SK-N-SH (cell line): ENCODE measurements around the gene GRIK5. TPM values are rescaled to one million over a fixed set of nuclear protein-coding genes. Genes with fewer than 3 reads are reported as not detected.

Experiments
- CTCF ChIA-PET: fragments of 300-600, 350-600 bp; formaldehyde crosslinking; extraction: SDS; loops from one replicate; lab custom pipeline; 2021; lab: Yijun Ruan, JAX
- POLR2A ChIA-PET: fragments of 350-600 bp; sonication (Branson Sonifier 250); formaldehyde crosslinking; extraction: SDS; loops from one replicate; lab custom pipeline; 2020; ENCODE audit warnings: antibody characterized with exemption, inconsistent platforms; lab: Yijun Ruan, JAX
- DNase-seq: peaks from one replicate; pipeline ENCODE4 v3.0.0; 2012
- H2AFZ ChIP-seq: fragments of 200-600 bp; sonication (generic); 2 replicates; pipeline ENCODE4 v1.8.1; 2016; ENCODE audit warnings: antibody characterized with exemption, mild to moderate bottlenecking, low read depth
- H3F3A ChIP-seq: fragments of 200-600 bp; sonication (generic); replicated peaks from 2 replicates; pipeline ENCODE3; 2016; ENCODE audit warnings: antibody characterized with exemption, mild to moderate bottlenecking; ENCODE audit not compliant: insufficient read depth
- H3K27ac ChIP-seq, 2 experiments: fragments of 200-500 bp in 1 of 2; fragments of 200-600 bp in 1 of 2; sonication (Bioruptor generic) in 1 of 2; sonication (generic), shearing (Covaris generic) in 1 of 2; 2 replicates each; pipeline versions ENCODE4 v1.5.1 to v1.6.1; 2014 to 2016; ENCODE audit warnings: low read depth in 2 of 2, inconsistent platforms in 1 of 2, low read length in 1 of 2, mild to moderate bottlenecking in 1 of 2, mixed read lengths in 1 of 2
- H3K27me3 ChIP-seq: fragments of 200-600 bp; sonication (generic), shearing (Covaris generic); 2 replicates; pipeline ENCODE4 v1.6.1; 2016; ENCODE audit warnings: mixed run types; ENCODE audit not compliant: insufficient read depth
- H3K36me3 ChIP-seq, 2 experiments: fragments of 200-500 bp in 1 of 2; fragments of 200-600 bp in 1 of 2; sonication (Bioruptor generic) in 1 of 2; sonication (generic) in 1 of 2; replicated peaks in 1 of 2; 2 replicates each; pipeline versions ENCODE3 to v1.5.1; 2014 to 2016; ENCODE audit warnings: low read length in 1 of 2, mild to moderate bottlenecking in 1 of 2; ENCODE audit not compliant: insufficient read depth in 2 of 2, control insufficient read depth in 1 of 2
- H3K4me1 ChIP-seq, 2 experiments: fragments of 200-500 bp in 1 of 2; fragments of 200-600 bp in 1 of 2; sonication (Bioruptor generic) in 1 of 2; sonication (generic), shearing (Covaris generic) in 1 of 2; 2 replicates each; pipeline versions ENCODE4 v1.5.1 to v1.6.1; 2014 to 2016; ENCODE audit warnings: low read depth in 1 of 2, low read length in 1 of 2, mixed run types in 1 of 2; ENCODE audit not compliant: insufficient read depth in 2 of 2, control insufficient read depth in 1 of 2
- H3K4me2 ChIP-seq: fragments of 200-600 bp; sonication (generic), shearing (Covaris generic); 2 replicates; pipeline ENCODE4 v1.6.1; 2017; ENCODE audit warnings: mixed run types
- H3K4me3 ChIP-seq, 2 experiments: fragments of 200-500 bp in 1 of 2; fragments of 200-600 bp in 1 of 2; sonication (Bioruptor generic) in 1 of 2; sonication (generic), shearing (Covaris generic) in 1 of 2; 2 replicates each; pipeline versions ENCODE4 v1.5.1 to v1.8.1; 2014 to 2016; ENCODE audit warnings: low read depth in 2 of 2, inconsistent platforms in 1 of 2, low read length in 1 of 2, mild to moderate bottlenecking in 1 of 2, mixed read lengths in 1 of 2, moderate library complexity in 1 of 2
- H3K79me2 ChIP-seq: fragments of 200-600 bp; sonication (generic); 2 replicates; pipeline ENCODE4 v1.8.1; 2017; ENCODE audit warnings: mild to moderate bottlenecking; ENCODE audit not compliant: insufficient read depth
- H3K9ac ChIP-seq: fragments of 200-600 bp; sonication (generic); 2 replicates; pipeline ENCODE4 v1.6.1; 2017; ENCODE audit warnings: mixed run types
- H3K9me2 ChIP-seq: fragments of 200-600 bp; sonication (generic); 2 replicates; pipeline ENCODE4 v1.6.1; 2017; ENCODE audit warnings: mixed run types
- H3K9me3 ChIP-seq: fragments of 200-600 bp; sonication (generic); 2 replicates; pipeline ENCODE4 v1.6.1; 2017; ENCODE audit warnings: mixed run types, mild to moderate bottlenecking, moderate library complexity
- H4K20me1 ChIP-seq: fragments of 200-600 bp; sonication (generic); 2 replicates; pipeline ENCODE4 v1.6.1; 2017; ENCODE audit warnings: mild to moderate bottlenecking, mixed run types; ENCODE audit not compliant: insufficient read depth
- CHD2 ChIP-seq: fragments of 150-350 bp; IDR thresholded peaks from 2 replicates; pipeline ENCODE4 v1.6.1; 2018; ENCODE audit warnings: low read length; ENCODE audit not compliant: partially characterized antibody
- FOSL2 ChIP-seq: IDR thresholded peaks from 2 replicates; pipeline ENCODE4 v1.4.0; 2012; ENCODE audit warnings: low read depth, mild to moderate bottlenecking, moderate library complexity, borderline replicate concordance
- MEF2A ChIP-seq: IDR thresholded peaks from 2 replicates; pipeline ENCODE4 v1.4.0; 2012; ENCODE audit warnings: low read depth, borderline replicate concordance
- NRF1 ChIP-seq: IDR thresholded peaks from 2 replicates; pipeline ENCODE4 v1.6.1; 2012; ENCODE audit warnings: low read depth, mild to moderate bottlenecking, low read length
- POLR2AphosphoS5 ChIP-seq: IDR thresholded peaks from 2 replicates; pipeline ENCODE4 v1.6.1; 2012; ENCODE audit warnings: low read depth, low read length
- RFX5 ChIP-seq: IDR thresholded peaks from 2 replicates; pipeline ENCODE4 v1.6.1; 2012; ENCODE audit warnings: mild to moderate bottlenecking, improper control_type of control experiment, low read length
- TAF1 ChIP-seq: IDR thresholded peaks from 2 replicates; pipeline ENCODE4 v1.6.1; 2012; ENCODE audit warnings: low read depth, mild to moderate bottlenecking, low read length, moderate library complexity, borderline replicate concordance
- WGBS: methylation state at CpG from one replicate; pipeline ENCODE4 v1.1.6; 2017; ENCODE audit warnings: low lambda C conversion rate; 5-methylcytosine and 5-hydroxymethylcytosine counted together
- polyA plus RNA-seq, 3 experiments: library from polyadenylated mRNA; depleted of rRNA; stranded (reverse); fragments of >200 nt; gene quantifications; 2 replicates each; pipeline ENCODE4 v1.2.3, GENCODE V29; 2012
- TF ChIP-seq, protein P1 (sequence below): IDR thresholded peaks from 2 replicates; pipeline ENCODE4 v1.6.1; 2012; ENCODE audit warnings: mild to moderate bottlenecking, low read depth, low read length, moderate library complexity
- TF ChIP-seq, protein P2 (sequence below): IDR thresholded peaks from 2 replicates; pipeline ENCODE4; 2012

GRIK5 gene
- polyA plus RNA-seq, 1 of the 3 experiments (the other 2 are of a cell fraction): 2.4 TPM

DNA sequence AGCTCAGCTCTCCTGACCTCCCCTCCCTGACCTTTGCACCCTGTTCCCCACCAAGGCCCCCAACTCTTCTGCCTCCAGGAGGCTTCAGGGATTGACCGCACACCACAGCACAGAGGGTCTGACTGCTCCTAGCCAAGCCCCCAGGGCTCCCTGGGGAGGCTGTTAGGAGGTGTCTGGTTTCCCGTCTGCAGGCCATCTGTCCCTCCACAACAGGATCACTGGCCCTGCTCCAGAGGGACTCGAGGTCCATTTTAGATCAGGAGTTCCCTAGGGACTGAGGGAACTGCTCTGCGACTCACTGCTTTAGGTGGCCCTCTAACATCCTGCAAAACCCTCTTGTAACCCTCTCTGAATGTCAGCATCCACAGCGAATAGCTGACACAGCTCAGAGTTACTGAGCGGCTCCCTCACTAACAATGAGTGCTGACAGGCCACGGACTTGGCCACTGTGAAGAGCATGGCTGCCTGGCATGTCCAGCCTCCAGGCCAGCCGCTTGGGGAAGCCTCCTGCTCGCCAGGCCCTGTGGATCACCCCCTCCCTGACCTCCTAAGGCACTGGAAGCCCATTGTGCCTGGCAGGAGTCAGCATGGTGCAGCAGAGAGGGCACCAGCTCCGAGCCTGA lies 17.7 kb downstream of the GRIK5 start:
- Histone ChIP-seq H2AFZ (no peak overlapping the region), H3K9me2 (no peaks in the 10 kb centered on the region), H3K4me2 (no peak overlapping the region), H3K4me3 (no peak overlapping the region), H3K79me2 (no peaks in the 10 kb centered on the region), H3K27me3 (peaks cover 4% of the 10 kb centered on the region; the same call in 1 of the 2 replicates), H3F3A (no peaks in the 10 kb centered on the region), H3K9ac (no peak overlapping the region), H4K20me1 (no peaks in the 10 kb centered on the region), H3K9me3 (no peaks in the 10 kb centered on the region), H3K4me1 (peaks cover 0 to 22% of the 10 kb centered on the region in 2 experiments; a peak in 1 of 4 replicates), H3K27ac (peak overlapping the region in 1 of 2 experiments; percentile 51; a peak in 1 of 4 replicates), H3K36me3 (no peaks in the 10 kb centered on the region)
- 57% methylated on average over 6 of the region's 10 CpGs for WGBS
- CTCF ChIA-PET: interaction anchor here (1.2 to 1.6 kb wide), 4 partner anchors 17 to 132 kb away, joined by 3 to 8 read pairs (median 5); no protein-coding TSS in a partner anchor
- peak; percentile 50 for DNase-seq
- no peak for TF ChIP-seq TAF1
- TF ChIP-seq RFX5: no peak
- TF ChIP-seq FOSL2: no peak
- TF ChIP-seq, protein P1, sequence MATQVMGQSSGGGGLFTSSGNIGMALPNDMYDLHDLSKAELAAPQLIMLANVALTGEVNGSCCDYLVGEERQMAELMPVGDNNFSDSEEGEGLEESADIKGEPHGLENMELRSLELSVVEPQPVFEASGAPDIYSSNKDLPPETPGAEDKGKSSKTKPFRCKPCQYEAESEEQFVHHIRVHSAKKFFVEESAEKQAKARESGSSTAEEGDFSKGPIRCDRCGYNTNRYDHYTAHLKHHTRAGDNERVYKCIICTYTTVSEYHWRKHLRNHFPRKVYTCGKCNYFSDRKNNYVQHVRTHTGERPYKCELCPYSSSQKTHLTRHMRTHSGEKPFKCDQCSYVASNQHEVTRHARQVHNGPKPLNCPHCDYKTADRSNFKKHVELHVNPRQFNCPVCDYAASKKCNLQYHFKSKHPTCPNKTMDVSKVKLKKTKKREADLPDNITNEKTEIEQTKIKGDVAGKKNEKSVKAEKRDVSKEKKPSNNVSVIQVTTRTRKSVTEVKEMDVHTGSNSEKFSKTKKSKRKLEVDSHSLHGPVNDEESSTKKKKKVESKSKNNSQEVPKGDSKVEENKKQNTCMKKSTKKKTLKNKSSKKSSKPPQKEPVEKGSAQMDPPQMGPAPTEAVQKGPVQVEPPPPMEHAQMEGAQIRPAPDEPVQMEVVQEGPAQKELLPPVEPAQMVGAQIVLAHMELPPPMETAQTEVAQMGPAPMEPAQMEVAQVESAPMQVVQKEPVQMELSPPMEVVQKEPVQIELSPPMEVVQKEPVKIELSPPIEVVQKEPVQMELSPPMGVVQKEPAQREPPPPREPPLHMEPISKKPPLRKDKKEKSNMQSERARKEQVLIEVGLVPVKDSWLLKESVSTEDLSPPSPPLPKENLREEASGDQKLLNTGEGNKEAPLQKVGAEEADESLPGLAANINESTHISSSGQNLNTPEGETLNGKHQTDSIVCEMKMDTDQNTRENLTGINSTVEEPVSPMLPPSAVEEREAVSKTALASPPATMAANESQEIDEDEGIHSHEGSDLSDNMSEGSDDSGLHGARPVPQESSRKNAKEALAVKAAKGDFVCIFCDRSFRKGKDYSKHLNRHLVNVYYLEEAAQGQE: no peak
- no peak for TF ChIP-seq CHD2
- TF ChIP-seq POLR2AphosphoS5: no peak
- no peak for TF ChIP-seq NRF1
- TF ChIP-seq MEF2A: no peak
- TF ChIP-seq, protein P2, sequence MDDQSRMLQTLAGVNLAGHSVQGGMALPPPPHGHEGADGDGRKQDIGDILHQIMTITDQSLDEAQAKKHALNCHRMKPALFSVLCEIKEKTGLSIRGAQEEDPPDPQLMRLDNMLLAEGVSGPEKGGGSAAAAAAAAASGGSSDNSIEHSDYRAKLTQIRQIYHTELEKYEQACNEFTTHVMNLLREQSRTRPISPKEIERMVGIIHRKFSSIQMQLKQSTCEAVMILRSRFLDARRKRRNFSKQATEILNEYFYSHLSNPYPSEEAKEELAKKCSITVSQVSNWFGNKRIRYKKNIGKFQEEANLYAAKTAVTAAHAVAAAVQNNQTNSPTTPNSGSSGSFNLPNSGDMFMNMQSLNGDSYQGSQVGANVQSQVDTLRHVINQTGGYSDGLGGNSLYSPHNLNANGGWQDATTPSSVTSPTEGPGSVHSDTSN: no peak
- TF ChIP-seq, all 33 proteins: peak for 0
- POLR2A ChIA-PET: interaction anchor here (0.6 to 1.3 kb wide), 2 partner anchors 22 to 24 kb away, joined by 4 to 5 read pairs; partner anchors contain the start of gene ZNF574
